ENCODE results near the gene CFAP91. TPM values are rescaled to one million over a fixed set of nuclear protein-coding genes. Genes with fewer than 3 reads are reported as not detected.

Gene CFAP91
- total and polyA plus RNA-seq, 2 donors (not counting 1 experiment from before 2014, with no cell fraction given), result 0.48 to 6.4 TPM

- Histone ChIP-seq H3K27ac (ENCODE audit: low read length in 2 of 2) (peak overlapping the region in 1 of 2 donors; percentile 96), H3K4me2 (replicated peaks; ENCODE audit: low read depth, low read length, poor library complexity, severe bottlenecking) (peak overlapping the region; percentile 83), H3K79me2 (ENCODE audit: control insufficient read depth, insufficient read depth, low read length) (peaks cover 16% of the 10 kb centered on the region), H3K9me3 (ENCODE audit: control extremely low read depth in 1 of 3, control insufficient read depth in 2 of 3, insufficient read depth in 1 of 3, low read length in 2 of 3) (no peaks in the 10 kb centered on the region), H3K36me3 (replicated peaks in 1 of 2; ENCODE audit: control extremely low read depth in 1 of 2, control insufficient read depth in 1 of 2, extremely low read depth in 1 of 2, insufficient read depth in 2 of 2, low read length in 1 of 2) (peaks cover under 1 to 42% of the 10 kb centered on the region in 2 experiments), H3K4me1 (ENCODE audit: control insufficient read depth in 2 of 2, insufficient read depth in 2 of 2, low read length in 2 of 2) (peaks cover 17% of the 10 kb centered on the region in 2 donors), H3K27me3 (replicated peaks in 1 of 4; ENCODE audit: control extremely low read depth in 1 of 4, control insufficient read depth in 3 of 4, insufficient read depth in 4 of 4, low read length in 3 of 4) (no peaks in the 10 kb centered on the region), H3K4me3 (ENCODE audit: control extremely low read depth in 1 of 5, extremely low read depth in 1 of 5, insufficient read depth in 1 of 5, low read depth in 2 of 5, low read length in 4 of 5) (no peak overlapping the region), H2AFZ (ENCODE audit: insufficient read depth, low read depth, low read length, poor library complexity, severe bottlenecking) (no peak overlapping the region), H4K20me1 (ENCODE audit: control insufficient read depth, insufficient read depth, low read length, poor library complexity, severe bottlenecking) (no peaks in the 10 kb centered on the region), H3K9ac (ENCODE audit: low read length) (no peak overlapping the region)
- Mint-ChIP-seq H3K27me3 (no peaks in the 10 kb centered on the region), H3K27ac (peak overlapping the region; percentile 95), H3K9me3 (ENCODE audit: insufficient read depth) (no peaks in the 10 kb centered on the region), H3K4me3 (peak overlapping the region; percentile 88), H3K4me1 (peaks cover 28% of the 10 kb centered on the region)
- DNase-seq (no peak), ATAC-seq (ENCODE audit: low read depth) (no peak)
- TF ChIP-seq EZH2 (IDR thresholded peaks at IDR 0.05; ENCODE audit: borderline replicate concordance, insufficient read depth, low read depth, low read length, poor library complexity, severe bottlenecking) (no peak), CTCF (IDR thresholded peaks at IDR 0.05) (no peak)
- CTCF ChIA-PET, result interaction anchor here (0.7 to 1.4 kb wide), 6 partner anchors 12 to 792 kb away, joined by 3 to 7 read pairs (median 3); partner anchors contain the start of gene CD80
- intact Hi-C loops (cut with micrococcal nuclease), result loop anchor here (5.0 to 10.0 kb wide), 2 partner anchors 93 to 669 kb away; partner anchors contain the start of gene LRRC58
- POLR2A ChIA-PET, result no interaction called here
- WGBS (ENCODE audit: insufficient coverage), result no CpG with 5 or more reads among the region's 5 CpGs
Observed at GRCh38 chr3:119675188-119675874, 27.5 kb upstream of the CFAP91 start.

- H2AFZ ChIP-seq (ENCODE audit: insufficient read depth, low read depth, low read length, poor library complexity, severe bottlenecking), result no peak overlapping the region
- H3K9me3 Mint-ChIP-seq (ENCODE audit: insufficient read depth), result no peaks in the 10 kb centered on the region
Observed at GRCh38 chr3:119676020-119676419, 26.8 kb upstream of the CFAP91 start.

More at GRCh38 chr3:119676020-119676419, 26.8 kb upstream of the CFAP91 start:
- Mint-ChIP-seq H3K27ac (peak overlapping the region; percentile 95), H3K4me3 (peak overlapping the region; percentile 88), H3K4me1 (peaks cover 27% of the 10 kb centered on the region), H3K27me3 (no peaks in the 10 kb centered on the region)
- peak overlapping the region in 1 of 2 donors; percentile 96 for H3K27ac ChIP-seq (ENCODE audit: low read length in 2 of 2)
- H3K4me2 ChIP-seq (replicated peaks; ENCODE audit: low read depth, low read length, poor library complexity, severe bottlenecking), result peak overlapping the region; percentile 83
- no peak for ATAC-seq (ENCODE audit: low read depth)
- TF ChIP-seq CTCF (IDR thresholded peaks at IDR 0.05), result no peak
- no peak for TF ChIP-seq EZH2 (IDR thresholded peaks at IDR 0.05; ENCODE audit: borderline replicate concordance, insufficient read depth, low read depth, low read length, poor library complexity, severe bottlenecking)
- H3K9me3 ChIP-seq (ENCODE audit: control extremely low read depth in 1 of 3, control insufficient read depth in 2 of 3, insufficient read depth in 1 of 3, low read length in 2 of 3), result no peaks in the 10 kb centered on the region
- CTCF ChIA-PET, result interaction anchor here (1.2 to 1.6 kb wide), 5 partner anchors 27 to 792 kb away, joined by 3 to 7 read pairs (median 4); partner anchors contain the start of gene CD80
- H3K27me3 ChIP-seq (replicated peaks in 1 of 4; ENCODE audit: control extremely low read depth in 1 of 4, control insufficient read depth in 3 of 4, insufficient read depth in 4 of 4, low read length in 3 of 4), result no peaks in the 10 kb centered on the region
- peaks cover 0 to 36% of the 10 kb centered on the region in 2 experiments for H3K36me3 ChIP-seq (replicated peaks in 1 of 2; ENCODE audit: control extremely low read depth in 1 of 2, control insufficient read depth in 1 of 2, extremely low read depth in 1 of 2, insufficient read depth in 2 of 2, low read length in 1 of 2)
- WGBS (ENCODE audit: insufficient coverage), result no CpG with 5 or more reads among the region's 1 CpG
- DNase-seq, result no peak
- H3K4me1 ChIP-seq (ENCODE audit: control insufficient read depth in 2 of 2, insufficient read depth in 2 of 2, low read length in 2 of 2), result peaks cover 17% of the 10 kb centered on the region in 2 donors
- POLR2A ChIA-PET, result interaction anchor here (0.8 to 1.6 kb wide), 4 partner anchors 25 to 178 kb away, joined by 3 to 9 read pairs (median 4); partner anchors contain the start of gene TIMMDC1
- peak overlapping the region; percentile 78 for H3K9ac ChIP-seq (ENCODE audit: low read length)
- peaks cover 16% of the 10 kb centered on the region for H3K79me2 ChIP-seq (ENCODE audit: control insufficient read depth, insufficient read depth, low read length)
- intact Hi-C loops (cut with micrococcal nuclease), result loop anchor here (5.0 to 10.0 kb wide), 2 partner anchors 94 to 669 kb away; partner anchors contain the start of gene LRRC58
- H3K4me3 ChIP-seq (ENCODE audit: control extremely low read depth in 1 of 5, extremely low read depth in 1 of 5, insufficient read depth in 1 of 5, low read depth in 2 of 5, low read length in 4 of 5), result peak overlapping the region in 2 of 5 experiments; percentile 73 to 79
- no peaks in the 10 kb centered on the region for H4K20me1 ChIP-seq (ENCODE audit: control insufficient read depth, insufficient read depth, low read length, poor library complexity, severe bottlenecking)
